MG63 (cell line): Measurements from ENCODE around the gene RHAG. TPM values are rescaled to one million over a fixed set of nuclear protein-coding genes. Genes with fewer than 3 reads are reported as not detected.
"Not testable (repeated sequence)": the region's sequence is repeated elsewhere in the genome, so short reads cannot be mapped to it uniquely, and the experiment has no call there.

ENCODE experiments used
- DNase-seq: peaks from one replicate; pipeline ENCODE4 v3.0.0-alpha.2; 2020
- H3K27me3 ChIP-seq: fragments of 250-450 bp; sonication (Bioruptor Pico); 2 replicates; pipeline ENCODE4 v1.5.1; 2020; ENCODE audit warnings: mild to moderate bottlenecking, moderate library complexity
- H3K36me3 ChIP-seq: fragments of 250-450 bp; sonication (Bioruptor Pico); 2 replicates; pipeline ENCODE4 v1.5.1; 2020; ENCODE audit warnings: mild to moderate bottlenecking, moderate library complexity
- H3K4me3 ChIP-seq: fragments of 250-450 bp; sonication (Bioruptor Pico); 2 replicates; pipeline ENCODE4 v1.5.1; 2020; ENCODE audit warnings: mild to moderate bottlenecking, moderate library complexity
- H3K9me3 ChIP-seq: fragments of 250-450 bp; sonication (Bioruptor Pico); 2 replicates; pipeline ENCODE4 v1.5.1; 2020; ENCODE audit warnings: mild to moderate bottlenecking, moderate library complexity
- total RNA-seq: library from RNA; depleted of rRNA; stranded (reverse); fragments of >200 nt; shearing (Covaris generic); gene quantifications from 2 replicates; pipeline ENCODE4 v1.2.3, GENCODE V29; 2014; ENCODE audit warnings: low replicate concordance

The RHAG gene
- total RNA-seq, 1 experiment from 2014 or later: not detected

DNA sequence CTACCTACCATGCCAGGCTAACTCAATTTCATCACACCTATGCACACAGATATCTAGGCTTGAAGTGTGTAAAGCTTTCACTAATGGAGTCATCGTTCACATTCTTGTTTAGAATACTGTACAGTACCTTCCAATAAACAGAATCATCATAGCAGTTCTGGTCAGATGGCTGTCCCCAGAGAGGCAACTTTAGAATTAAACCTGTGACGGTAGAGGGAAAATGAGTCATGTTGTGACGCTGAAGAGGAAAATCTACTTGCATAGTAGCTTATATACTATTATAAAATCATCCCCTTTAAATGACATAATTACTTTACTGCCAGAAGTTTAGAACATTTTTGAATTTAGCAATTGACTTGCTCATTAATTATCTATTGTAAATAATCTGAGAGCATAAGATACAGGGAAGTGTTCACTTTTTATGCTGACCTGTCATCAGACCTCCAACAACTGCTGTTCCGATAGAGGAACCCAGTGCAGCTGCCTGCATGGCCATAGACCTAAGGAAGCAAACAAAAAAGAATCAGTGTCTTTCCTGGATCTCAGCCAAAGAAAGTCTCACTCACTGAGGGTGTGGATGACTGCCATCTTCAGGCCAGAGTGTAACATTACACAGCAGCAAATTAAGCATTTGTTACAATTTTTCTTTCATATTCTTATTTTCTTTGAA lies 29.8 kb downstream of the RHAG start:
- Histone ChIP-seq H3K36me3 (no peaks in the 10 kb centered on the region), H3K27me3 (no peaks in the 10 kb centered on the region), H3K9me3 (0 out of 2 replicates have a peak, but pooled peaks cover 2% of the 10 kb centered on the region), H3K4me3 (no peak overlapping the region)
- DNase-seq: peak; percentile 67

- DNase-seq, H3K36me3 ChIP-seq, H3K27me3 ChIP-seq, H3K4me3 ChIP-seq: not testable (repeated sequence)
- peaks cover 10% of the 10 kb centered on the region for H3K9me3 ChIP-seq
These were observed 32.6 kb downstream of the RHAG start for GRCh38 chr6:49604080-49604479.

DNA sequence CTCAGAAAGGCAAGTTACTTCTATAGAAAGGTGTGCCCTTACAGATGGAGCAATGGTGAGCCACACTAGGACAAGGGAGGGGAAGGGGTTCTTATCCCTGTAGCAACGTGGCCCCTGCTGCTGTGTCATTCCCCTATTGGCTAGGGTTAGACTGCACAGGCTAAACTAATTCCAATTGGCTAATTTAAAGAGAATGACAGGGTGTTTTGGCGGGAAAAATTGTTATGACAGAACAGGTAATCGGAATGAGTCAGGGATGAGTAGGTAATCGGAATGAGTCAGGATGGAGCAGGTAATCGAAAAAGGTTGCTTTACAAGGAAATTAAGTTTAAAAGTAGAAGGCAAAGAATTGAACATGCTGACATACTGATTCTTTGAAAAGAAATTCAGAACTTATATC lies 49.4 kb downstream of the RHAG start:
- not testable (repeated sequence) for H3K36me3 ChIP-seq, H3K4me3 ChIP-seq, DNase-seq, H3K27me3 ChIP-seq, H3K9me3 ChIP-seq

DNA sequence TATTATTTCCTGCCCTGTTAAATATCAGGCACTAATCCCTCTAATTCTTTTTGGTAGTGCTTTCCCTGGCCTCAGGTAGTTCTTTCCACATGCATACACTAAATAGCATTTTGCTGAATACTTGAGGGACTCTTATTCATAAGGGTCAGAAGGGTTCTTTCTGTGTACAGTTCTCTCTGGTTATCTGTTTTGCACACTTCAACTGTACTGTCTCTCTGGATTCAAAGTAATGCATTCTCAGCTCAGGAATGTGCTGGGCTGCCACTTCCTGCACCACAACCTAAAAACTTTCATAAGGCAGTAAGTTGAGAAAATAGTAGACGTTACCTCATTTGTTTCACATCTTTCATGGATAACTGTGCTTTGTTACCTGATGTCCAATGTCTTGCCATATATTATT lies 54.1 kb downstream of the RHAG start:
- no peaks in the 10 kb centered on the region for H3K9me3 ChIP-seq
- no peaks in the 10 kb centered on the region for H3K27me3 ChIP-seq
- DNase-seq: no peak
- no peak overlapping the region for H3K4me3 ChIP-seq
- no peaks in the 10 kb centered on the region for H3K36me3 ChIP-seq

- Histone ChIP-seq H3K4me3 (no peak overlapping the region), H3K9me3 (no peaks in the 10 kb centered on the region), H3K36me3 (no peaks in the 10 kb centered on the region), H3K27me3 (no peaks in the 10 kb centered on the region)
- DNase-seq: no peak
These were observed 57.0 kb downstream of the RHAG start for GRCh38 chr6:49579649-49580048.

GRCh38 chr6:49576618-49577017 lies 60.0 kb downstream of the RHAG start:
- H3K27me3 ChIP-seq: no peaks in the 10 kb centered on the region
- H3K4me3 ChIP-seq: no peak overlapping the region
- DNase-seq: no peak
- H3K36me3 ChIP-seq: no peaks in the 10 kb centered on the region
- H3K9me3 ChIP-seq: no peaks in the 10 kb centered on the region

DNA sequence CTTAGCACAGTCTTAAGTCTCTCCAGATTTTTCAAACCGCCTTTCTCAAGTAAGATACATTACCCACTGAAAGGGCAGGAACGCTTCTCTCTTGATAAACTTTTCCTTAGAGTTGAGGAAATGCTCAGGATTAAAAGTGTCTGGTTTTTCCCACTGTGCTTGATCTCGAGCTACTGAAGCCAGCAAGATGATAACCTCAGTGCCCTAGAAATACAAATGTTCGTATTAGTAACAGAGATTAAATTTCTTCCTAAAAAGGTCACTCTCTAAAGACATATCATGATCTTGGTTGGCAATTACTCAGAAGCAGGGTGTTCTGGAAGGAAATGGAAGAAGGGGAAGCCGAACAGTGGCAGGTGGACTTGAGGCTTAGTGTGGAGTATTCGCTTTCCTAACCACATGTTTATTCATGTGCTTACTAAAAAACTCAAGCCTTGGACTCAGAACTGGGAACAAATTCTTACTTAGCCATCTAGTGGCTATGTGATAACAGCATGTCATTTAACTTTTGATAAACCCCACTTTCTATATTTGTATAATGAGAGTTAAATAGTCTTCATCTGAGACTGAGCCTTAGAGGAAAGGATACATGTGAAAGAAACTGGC lies 66.1 kb downstream of the RHAG start:
- H3K9me3 ChIP-seq: no peaks in the 10 kb centered on the region
- DNase-seq: no peak
- no peak overlapping the region for H3K4me3 ChIP-seq
- no peaks in the 10 kb centered on the region for H3K27me3 ChIP-seq
- H3K36me3 ChIP-seq: no peaks in the 10 kb centered on the region

DNA sequence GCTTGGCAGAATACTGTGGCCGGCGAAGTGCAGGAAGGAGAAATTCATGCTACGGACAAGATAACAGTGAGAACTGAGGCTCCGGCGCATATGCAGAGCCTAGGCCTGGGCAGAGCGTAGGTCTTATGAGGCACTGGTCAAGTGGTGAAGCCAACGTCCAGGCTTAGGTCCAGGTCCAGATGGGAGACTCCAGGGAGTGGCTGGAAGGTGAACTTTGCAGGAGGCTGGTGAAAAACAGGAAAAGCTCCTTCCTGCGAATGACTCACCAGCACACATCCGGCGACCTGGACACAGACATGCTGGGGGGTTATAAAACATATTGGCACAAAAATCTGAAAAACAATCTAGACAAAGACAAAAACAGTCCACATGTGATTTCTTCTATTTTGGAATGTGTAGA lies 70.8 kb downstream of the RHAG start:
- Histone ChIP-seq H3K4me3 (no peak overlapping the region), H3K27me3 (no peaks in the 10 kb centered on the region), H3K36me3 (no peaks in the 10 kb centered on the region), H3K9me3 (peaks cover 10% of the 10 kb centered on the region)
- DNase-seq: peak; percentile 43

DNA sequence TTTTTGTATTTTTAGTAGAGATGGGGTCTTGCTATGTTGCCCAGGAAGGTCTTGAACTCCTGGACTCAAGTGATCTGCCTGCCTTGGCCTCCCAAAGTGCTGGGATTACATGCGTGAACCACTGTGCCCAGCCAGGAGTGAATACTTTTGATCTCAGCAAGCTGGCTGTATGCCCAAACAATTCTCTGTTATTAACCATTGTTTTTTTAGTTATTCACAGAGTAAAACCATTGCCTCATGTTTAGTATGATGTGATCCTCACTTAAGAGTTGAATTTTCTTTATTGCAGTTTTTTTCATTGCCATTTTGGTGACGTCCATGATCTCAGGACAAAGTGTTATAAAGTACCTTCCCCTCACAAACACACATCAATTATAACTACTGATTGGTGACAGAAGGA lies 71.4 kb downstream of the RHAG start:
- H3K9me3 ChIP-seq: peaks cover 10% of the 10 kb centered on the region
- H3K27me3 ChIP-seq: no peaks in the 10 kb centered on the region
- H3K4me3 ChIP-seq: no peak overlapping the region
- no peaks in the 10 kb centered on the region for H3K36me3 ChIP-seq
- DNase-seq: no peak

GRCh38 chr6:49564552-49564951 lies 72.1 kb downstream of the RHAG start:
- DNase-seq: no peak
- no peaks in the 10 kb centered on the region for H3K36me3 ChIP-seq
- peaks cover 10% of the 10 kb centered on the region for H3K9me3 ChIP-seq
- no peaks in the 10 kb centered on the region for H3K27me3 ChIP-seq
- H3K4me3 ChIP-seq: no peak overlapping the region

- no peak for DNase-seq
- no peaks in the 10 kb centered on the region for H3K36me3 ChIP-seq
- peaks cover 10% of the 10 kb centered on the region for H3K9me3 ChIP-seq
- H3K27me3 ChIP-seq: no peaks in the 10 kb centered on the region
- H3K4me3 ChIP-seq: no peak overlapping the region
These were observed 73.4 kb downstream of the RHAG start for GRCh38 chr6:49563006-49563886.

- no peaks in the 10 kb centered on the region for H3K27me3 ChIP-seq
- H3K9me3 ChIP-seq: no peaks in the 10 kb centered on the region
- H3K36me3 ChIP-seq: no peaks in the 10 kb centered on the region
- no peak for DNase-seq
- H3K4me3 ChIP-seq: no peak overlapping the region
These were observed 78.4 kb downstream of the RHAG start for GRCh38 chr6:49558238-49558637.

DNA sequence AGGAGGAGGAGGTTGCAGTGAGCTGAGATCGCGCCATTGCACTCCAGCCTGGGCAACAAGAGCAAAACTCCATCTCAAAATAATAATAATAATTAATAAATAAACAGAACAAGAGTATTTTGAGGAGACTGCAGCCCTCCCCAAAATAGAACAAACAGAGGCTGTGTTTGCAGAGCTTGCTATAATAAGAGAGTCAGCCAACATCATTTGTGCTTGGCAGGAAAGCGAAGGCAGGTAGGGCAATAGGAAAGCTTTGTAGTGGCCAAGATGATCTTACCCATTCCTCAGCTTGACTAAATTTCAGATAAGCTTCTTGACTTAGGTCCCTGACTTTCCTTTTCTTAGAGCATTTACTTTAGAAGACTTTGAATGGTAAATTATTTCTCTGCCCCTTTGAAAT lies 79.5 kb downstream of the RHAG start:
- Histone ChIP-seq H3K36me3 (no peaks in the 10 kb centered on the region), H3K27me3 (no peaks in the 10 kb centered on the region), H3K9me3 (no peaks in the 10 kb centered on the region), H3K4me3 (no peak overlapping the region)
- DNase-seq: no peak

DNA sequence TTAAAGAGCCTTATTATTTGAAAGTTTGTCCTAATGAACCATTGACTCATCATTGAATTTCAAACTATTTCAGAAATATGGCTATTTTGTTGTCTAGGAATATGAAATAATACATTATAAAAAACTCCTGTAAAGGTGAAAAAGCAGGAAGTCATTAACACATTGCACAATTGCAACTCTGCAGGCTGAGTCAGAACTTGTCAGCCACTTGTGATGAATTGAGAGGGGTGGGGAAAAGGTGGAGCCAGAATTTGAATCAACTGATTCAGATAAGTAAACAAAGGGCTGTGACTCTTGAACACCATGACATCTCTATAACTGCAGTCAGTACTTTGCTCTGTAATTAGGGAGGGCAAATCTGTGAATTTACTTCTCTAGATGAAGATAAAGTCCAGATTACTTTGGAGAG lies 80.2 kb downstream of the RHAG start:
- Histone ChIP-seq H3K4me3 (no peak overlapping the region), H3K9me3 (no peaks in the 10 kb centered on the region), H3K36me3 (no peaks in the 10 kb centered on the region), H3K27me3 (no peaks in the 10 kb centered on the region)
- peak; percentile 86 for DNase-seq

- no peak overlapping the region for H3K4me3 ChIP-seq
- no peak for DNase-seq
- H3K9me3 ChIP-seq: no peaks in the 10 kb centered on the region
- no peaks in the 10 kb centered on the region for H3K36me3 ChIP-seq
- H3K27me3 ChIP-seq: no peaks in the 10 kb centered on the region
These were observed 80.7 kb downstream of the RHAG start for GRCh38 chr6:49555951-49556350.
